Activated gamma-delta T cell treated with anti-CD3 and anti-CD28 coated beads, Interleukin-2, amount 50 U/mL, for 16 hours (primary cell): ENCODE data around the gene ATF4.

Source experiments
- DNase-seq: peaks from one replicate; pipeline ENCODE4 v3.0.0-alpha.2; 2020; ENCODE audit warnings: low read depth

ATF4 gene

DNA sequence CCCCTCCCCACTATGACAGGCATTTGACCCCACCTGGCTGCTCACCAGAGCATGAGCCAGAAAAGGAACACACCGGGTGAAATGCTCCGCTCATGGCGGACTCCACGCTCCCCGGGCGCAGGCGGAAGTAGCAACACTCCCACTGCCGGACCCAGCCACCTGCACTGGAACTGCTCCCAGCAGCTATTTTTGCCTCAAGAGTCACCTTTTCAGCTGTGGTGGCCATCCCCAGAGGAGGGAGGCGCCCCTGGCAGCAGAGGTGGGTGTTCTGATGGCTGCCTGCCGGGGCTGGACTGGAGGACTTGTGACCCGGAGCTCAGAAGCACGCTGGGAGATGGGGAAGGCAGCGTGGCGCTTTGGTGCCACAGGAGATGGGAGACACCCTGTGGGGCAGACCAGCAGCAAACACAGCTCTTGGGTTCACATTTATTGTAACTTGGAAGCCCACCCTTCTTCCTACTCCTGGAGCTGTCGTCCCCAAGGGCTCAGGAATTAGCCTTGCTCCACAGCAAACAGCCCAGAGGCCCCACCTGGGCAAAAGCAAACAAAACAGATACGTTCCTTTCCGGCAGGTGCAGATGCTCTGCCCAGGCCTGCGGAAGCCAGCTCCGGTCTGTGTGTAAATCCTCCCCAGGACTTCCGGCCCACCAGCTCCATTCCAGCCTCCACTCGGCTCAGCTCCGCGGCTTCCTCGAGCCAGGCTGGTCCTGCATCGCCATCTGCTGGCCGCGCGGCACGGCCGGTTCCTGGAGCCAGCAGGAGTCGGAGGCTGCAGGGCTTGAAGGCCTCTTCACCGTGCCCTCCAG is 8.5 kb downstream of the ATF4 start:
- peak; percentile 86 for DNase-seq

DNA sequence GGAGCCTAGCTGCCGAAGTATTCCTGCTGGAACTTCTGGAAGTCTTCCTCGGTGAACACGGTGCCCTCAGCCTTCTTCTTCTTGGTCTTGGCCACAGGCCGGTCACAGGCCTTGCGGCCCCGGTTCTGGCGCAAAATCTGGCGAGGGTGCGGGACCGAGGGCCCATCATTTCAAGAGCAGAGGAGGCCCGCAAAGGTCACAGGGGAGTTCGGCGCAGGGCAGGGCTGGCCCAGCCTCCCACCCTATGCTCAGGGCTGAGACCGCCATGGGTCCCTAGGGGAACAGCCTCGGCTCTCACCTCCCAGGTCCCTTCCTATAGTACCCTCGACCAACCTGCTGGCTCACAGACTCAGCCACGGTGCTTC is 9.1 kb downstream of the ATF4 start:
- DNase-seq: no peak

DNA sequence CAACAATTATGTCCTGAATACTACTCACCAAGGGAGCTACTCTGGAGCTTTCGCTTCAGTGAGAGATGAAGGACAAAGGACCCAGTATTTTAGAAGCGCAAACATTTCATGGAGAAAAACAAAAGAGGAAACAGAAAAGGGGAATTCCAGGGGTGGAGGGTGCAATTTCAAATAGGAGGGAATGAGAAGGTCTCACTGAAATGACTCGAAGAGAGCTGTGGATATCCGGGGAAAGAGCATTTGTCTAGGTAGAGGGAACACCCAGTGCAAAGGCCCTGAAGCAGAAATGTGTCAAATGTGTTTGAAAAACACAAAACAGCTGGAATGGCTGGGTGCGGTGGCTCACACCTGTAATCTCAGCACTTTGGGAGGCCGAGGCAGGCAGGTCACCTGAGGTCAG is 9.8 kb downstream of the ATF4 start:
- no peak for DNase-seq

DNA sequence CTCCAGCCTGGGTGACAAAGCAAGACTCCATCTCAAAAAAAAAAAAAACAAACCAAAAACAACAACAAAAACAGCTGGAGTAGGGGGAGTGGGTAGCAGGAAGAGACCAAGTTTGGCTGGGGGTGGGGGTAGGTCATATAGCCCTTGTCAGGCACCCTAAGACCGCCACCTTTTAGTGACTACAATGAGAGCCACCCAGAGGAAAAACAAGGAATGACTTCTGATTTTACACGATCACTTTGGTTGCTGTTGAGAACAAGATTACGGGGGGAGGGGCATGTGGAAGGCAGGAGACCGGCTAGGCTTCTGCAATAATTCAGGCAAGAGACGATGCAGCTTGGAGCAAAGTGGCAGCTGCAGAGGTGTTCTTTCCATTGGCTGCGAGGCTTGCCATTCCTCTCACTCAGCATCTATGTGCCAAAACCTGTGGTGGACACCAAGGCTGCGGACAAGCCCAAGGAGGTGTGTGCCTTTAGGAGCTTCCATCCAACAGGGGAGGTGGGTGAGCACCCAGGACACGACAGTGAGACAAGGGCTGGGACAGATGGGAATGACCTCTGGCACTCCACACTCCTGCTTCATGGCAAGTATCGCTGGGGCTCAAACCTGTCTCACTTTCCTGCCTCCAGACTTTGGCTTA is 10.4 kb downstream of the ATF4 start:
- no peak for DNase-seq

DNA sequence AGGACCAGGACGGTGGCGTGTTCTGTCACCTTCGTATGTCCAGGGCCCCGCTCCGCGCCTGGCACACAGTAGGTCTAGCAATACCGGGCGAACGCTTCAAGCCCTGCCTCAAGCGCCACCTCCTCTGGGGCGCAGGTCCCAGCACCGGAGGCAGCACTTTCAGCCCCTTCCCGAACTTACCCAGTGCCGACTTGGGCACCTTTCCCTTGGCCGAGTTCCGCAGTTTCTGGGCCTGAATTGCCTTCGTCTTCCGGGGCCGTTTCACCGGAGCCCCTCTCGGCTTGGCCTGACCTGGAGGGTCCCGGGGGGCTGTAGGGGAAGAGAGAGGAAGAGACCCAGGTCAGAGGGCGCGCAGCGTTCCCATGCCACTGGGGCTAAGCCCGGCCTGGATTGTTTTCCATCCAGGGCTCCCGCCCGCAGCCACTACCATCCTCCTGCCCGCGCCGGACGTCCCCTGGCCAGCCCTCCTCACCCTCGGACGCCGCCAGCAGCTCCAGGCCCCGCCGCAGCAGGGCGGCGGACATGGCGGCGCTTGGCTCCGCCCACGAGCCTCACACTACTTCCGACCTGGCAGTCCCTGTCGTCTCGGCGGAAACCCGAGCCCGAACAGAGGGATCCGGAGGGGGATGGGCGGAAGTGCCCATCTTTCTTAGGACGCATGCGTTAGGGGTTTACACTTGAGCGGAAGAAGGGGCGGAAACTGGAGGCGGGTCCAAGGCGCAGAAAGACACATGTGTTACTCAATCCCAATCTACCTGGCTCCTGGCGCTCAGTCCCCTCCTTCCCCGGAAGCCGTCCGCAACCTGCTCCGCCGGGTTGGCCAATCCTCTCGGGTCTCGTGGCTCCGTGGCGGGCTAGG is 12.1 kb downstream of the ATF4 start, which contains the start of gene RPS19BP1:
RPS19BP1 (minus strand) TSS at position 534 of the 859 bp plus-strand sequence; CDS start at position 524, 10 bp downstream.
- DNase-seq: peak; percentile 100

DNA sequence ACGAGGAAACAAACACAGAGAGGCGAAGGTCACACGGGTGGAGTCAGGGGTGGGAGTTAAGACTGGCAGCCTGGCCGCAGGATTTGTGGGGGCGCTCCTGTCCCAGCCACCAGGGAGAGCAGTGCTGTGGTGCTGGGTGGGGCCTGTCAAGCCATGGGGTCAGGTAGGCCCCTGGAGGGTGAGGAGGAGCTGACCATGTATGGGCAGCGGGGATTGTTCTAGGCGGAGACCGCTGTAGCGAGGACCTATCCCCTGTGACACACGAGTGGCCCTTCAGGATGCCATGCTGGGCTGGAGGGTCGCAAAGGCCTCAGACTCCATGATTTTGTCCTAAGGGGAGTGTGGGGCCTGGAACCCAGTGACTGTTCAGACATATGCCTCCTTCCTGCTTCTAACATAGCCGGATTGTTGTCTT is 13.7 kb downstream of the ATF4 start:
- DNase-seq: no peak

DNA sequence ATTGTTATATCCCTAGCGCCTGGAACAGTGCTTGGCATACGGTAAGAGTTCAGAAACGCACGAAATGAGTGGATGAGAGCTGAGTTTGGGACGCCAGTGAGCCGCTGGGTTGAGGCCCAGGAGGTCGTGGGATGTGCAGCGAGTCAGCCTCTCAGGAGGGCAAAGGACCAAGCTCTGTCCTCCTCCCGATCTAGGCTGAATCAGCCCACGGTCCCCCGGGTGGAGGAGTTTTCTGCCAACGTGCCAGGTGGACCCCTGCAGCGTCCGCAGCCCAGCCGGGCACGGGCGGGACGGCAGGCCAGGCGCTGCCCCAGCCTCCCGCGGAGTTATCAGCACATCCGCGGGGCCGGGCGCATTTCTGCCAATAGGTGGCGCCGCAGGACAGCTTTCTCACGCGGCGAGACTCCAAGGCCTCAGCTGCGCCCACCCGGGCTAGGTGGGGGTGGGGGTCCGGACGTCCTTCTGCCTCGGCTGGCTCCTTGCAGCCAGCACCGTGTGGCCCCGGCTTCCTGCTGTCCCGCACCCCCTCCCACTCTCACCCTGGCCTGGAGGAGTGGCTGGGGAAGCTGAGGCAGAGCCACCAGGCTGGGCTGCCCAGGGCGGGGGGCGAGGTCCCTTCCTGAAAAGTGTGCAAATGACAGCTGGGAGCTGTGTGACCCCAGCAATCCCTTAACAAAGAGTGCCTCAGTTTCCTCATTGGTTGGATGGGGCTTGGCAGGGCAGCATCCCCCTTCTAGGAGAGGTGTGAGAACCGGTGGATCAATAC is 14.4 kb downstream of the ATF4 start:
- DNase-seq: peak; percentile 78

DNA sequence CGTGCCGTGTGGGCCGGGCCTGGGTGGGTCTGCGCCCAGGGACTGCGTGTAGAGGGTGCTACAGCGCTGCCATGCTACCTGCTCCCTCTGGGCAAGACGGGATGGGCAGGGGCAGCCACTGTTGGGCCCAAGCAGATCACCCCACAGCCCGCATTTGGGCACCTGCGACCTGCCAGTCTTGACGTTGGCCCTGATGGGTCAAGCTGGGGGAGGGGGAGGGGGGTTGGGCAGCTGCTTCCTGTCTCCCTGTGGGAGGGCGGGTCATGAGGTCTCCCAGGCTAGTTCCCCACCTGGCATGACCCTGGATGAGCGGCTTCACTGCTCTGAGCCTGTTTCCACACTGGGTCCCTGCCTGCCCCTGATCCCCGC is 15.0 kb downstream of the ATF4 start:
- DNase-seq: no peak

DNA sequence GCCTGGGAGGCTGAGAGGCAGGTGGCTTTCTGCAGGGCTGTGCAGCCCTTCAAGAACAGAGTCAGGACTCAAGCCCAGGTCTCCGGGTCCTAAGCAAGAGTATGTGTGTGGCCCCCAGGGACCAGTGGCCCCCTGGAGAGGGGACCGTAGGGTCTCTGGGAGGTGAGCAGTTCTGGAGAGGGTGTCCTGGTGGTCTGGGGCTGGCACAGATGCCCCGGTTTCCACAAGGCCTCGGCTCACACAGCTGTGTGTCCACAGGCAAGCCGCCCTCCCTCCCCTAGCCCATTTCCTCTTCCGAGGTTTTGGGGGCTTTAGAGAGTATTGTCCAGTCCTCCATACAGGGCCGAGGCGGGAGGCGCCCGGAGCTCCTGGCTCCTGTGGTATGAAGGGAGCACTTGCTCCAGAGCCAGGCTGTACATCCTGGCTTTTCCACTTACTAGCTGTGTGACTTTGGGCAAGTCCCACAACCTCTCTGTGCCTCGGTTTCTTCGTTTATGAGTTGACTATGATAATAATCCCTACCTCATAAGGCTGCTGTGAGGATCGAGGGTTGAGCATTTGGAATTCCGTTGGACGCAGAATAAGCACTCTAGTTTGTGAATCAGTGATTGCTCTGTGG is 15.6 kb downstream of the ATF4 start:
- DNase-seq: no peak

DNA sequence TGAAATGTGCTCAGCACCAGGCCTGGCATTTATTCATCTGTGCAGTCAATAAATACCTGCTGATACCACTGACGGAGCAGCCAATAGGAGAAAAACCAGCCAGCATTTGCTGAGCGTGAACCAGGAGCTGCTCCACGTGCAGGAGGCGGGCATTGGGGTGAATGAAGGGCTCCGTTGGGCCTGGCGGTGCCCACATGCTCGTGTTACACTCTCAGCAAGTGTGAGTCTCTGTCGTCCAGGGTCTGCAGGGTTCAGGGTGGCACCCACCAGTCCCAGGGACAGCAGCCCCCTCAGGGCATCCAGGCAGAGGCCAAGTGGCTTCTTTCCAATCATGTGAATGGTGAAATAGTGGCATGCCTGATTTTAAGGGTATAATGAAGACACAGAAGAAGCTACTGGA is 16.3 kb downstream of the ATF4 start:
- DNase-seq: no peak

DNA sequence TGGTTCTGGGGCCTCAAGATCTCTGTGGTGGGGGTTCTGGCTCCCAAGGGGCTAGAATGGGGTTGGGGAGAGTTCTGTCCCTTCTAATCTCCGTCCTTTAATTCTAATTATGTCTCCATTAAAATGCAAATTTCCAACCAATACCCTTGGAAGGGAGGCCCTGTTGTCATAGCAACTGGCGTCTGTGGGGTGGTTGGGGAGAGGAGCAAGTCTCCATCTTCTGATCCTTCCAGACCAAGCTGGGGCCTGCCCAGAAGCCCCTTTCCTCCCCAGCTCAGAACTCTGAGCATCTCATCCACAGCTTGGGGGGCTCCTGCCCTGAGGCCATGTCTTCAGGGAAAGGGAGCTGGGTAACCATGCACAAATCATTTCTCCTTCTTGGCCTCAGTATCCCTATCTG is 17.6 kb downstream of the ATF4 start:
- no peak for DNase-seq

DNA sequence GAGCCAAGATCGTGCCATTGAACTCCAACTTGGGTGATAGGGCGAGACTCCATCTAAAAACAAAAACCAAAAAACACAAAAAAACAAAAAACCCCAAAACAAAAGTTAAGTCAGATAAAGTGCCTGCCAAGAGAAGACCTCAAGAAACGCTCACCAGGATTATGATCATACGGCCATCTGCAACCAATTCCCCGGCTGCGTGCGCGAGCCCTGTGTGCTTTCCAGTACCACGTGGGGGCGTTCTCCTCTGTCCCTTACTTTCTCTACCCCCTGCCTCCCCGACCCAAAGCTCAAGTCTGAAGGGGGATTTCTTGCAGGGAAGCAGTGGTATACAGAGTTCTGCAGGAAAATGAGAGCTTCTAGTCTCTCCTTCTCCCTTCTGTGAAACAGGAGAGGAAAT is 22.7 kb downstream of the ATF4 start:
- DNase-seq: no peak

DNA sequence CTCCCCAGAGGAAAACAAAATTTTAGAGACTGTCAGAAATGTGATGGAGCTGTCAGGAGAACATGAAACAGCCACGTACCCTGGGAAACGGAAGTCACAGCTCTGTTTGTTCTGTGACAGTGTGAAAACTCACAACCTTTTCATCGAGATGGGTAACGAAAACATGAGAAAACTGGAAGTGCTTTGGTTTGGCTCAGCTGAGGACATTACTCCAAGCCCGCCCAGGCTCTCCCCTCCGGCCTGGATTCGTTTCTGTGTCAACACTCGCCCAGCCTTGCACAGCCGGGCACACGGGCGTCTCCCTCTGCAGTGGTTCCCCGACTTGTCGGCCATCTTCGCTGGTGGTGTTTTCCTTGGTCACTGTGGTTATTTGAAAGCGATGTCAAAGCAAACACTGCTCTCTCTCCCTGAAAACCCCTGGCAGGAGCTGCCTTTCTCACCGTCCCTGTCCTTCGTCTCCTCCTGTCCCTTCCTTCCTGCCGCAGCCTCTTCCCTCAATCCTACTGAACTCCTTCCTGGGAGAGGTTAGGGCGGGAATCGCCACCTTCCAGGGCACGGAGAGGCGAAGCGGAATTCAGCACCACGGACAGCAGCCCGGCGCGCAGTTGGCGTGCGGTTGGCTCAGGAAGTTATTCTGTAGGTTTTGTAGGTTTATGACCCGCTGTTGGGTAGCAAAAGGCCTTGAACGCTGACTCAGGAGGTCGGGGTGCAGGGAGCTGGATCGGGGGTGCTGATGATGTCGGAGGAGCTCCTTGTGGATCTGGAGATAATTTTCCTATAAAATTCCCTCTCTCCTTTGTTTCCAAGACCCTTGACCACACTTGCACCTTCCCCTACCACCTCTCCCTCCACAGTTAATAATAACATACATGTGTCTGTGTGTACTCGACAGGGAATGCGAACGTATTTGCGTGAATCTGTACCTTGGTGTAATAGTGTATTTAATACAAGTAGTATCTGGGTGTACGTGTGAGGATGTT is 25.3 kb downstream of the ATF4 start:
- peak; percentile 58 for DNase-seq

DNA sequence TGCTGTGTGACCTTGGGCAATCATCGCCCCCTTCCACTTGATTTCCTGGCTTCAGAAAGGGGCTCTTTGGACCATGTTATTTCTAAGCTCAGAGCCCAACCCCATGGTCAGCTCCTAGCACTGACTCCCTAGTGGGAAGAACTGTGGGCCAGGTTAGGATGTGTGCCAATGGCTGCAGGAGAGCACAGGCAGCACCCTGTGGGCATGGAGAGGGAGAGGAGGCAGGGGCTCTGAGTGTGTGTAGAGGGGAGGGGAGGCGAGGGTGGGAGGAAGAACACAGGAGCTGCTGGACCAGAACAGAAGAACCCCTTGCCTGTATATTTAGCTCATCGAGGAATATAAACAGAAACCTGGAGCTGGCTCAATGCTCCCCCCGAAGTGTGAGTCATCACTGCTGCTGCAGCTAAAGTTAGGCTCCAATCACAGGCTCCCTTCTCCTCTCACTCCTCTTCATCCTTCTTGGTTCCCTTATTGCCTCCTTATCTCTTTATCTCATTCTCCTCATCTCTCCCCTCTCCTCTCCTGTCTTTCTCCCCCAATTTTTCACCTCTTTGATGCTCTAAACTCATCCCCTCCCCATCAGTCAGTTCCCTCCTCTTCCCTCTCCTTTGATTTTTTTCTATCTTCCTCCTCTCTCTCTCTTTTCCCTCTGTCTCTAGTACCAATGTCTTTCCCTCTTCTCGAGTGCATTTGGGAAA is 26.7 kb downstream of the ATF4 start:
- DNase-seq: no peak

DNA sequence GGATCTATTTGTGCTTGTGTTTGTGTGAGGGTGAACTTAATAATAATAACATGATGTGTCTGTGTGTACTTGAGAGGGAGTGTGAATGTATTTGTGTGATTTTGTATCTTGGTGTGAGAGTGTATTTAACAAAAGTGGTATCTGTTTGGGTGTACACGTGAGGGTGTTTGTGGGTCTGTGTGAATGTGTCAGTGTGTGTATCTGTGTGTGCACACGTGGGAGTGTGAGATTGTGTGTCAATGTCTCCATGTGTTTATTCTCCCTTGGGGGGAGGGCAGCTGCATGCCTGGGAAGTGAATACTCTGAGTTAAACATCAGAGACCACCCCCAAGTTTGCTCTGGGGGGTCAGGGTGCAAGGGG is 27.2 kb downstream of the ATF4 start:
- DNase-seq: no peak

DNA sequence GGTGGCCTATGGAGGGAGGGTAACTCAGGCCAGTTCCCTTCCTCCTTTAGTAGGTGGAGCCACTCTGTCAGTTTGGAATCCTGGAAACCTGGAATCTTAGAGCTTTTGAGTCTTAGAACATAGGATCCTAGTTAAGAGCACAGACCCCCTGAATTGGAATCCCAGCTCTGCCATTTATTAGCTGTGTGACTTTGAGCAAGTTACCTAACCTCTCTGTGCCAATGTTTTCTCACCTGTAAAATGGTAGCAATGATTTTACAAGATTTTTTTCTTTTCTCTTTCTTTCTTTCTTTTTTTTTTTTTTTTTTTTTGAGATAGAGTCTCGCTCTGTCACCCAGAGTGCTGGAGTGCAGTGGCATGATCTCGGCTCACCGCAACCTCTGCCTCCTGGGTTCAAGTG is 33.1 kb downstream of the ATF4 start:
- DNase-seq: no peak

DNA sequence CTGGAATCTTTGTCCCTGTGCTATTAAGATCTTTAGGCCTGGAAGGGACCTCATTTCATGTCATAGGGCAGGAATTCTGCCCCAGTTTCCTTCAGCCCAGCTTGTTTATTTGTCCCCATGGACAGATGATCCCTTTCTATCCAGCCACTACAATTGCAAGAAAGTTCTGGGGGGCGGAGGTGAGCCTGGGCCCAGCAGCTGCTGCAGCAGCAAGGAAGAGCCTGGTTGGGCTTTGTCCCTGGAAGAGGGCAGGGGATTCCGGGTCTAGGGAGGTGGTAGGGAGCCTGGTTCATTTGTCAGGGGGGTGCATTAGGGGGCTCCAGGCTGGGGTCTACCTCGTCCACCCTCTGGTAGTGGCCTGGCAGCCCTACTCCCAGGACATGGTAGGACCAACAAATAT is 33.8 kb downstream of the ATF4 start:
- DNase-seq: no peak

DNA sequence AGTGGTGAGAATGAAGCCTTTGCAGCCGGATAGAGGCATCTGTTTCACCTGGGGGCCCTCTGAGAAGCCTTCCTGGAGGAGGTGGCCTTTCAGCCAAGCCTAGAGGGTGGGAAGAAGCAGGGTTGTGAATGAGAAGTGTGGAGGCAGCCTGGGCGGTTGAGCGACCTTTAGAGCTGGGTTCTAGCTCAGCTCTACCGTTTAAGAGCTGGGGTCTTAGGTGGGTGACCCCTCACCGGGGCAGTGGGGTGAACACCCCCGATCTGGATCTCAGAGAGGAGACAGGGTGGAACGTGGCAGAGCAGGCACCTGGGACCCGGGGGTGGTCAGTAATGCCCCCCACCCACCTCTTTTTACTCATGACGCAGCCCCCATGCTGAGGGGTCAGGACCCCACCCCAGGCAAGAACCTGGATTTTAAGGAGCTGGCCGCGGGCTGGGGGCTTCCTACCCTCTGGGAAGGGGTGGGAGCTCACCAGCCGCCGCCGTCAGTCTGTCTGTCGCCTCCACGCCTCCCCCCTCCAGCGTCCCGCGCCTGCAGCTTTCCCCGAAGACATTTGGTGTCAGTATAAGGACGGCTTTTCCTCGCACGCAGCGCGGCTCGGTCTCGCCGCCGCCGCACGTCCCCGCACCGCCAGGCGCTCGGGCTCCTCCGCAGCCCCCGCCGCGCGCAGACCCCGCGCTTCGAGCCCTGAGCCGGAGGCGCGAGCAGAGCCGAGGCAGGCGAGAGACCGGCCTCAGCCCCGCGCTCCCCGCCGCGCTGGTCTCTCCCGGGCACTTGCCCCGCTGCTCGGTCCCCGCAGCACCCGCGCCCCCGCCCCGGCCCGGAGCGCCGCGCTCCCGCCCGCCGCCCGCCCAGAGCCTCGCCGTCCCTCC is 36.8 kb downstream of the ATF4 start:
- DNase-seq: no peak

DNA sequence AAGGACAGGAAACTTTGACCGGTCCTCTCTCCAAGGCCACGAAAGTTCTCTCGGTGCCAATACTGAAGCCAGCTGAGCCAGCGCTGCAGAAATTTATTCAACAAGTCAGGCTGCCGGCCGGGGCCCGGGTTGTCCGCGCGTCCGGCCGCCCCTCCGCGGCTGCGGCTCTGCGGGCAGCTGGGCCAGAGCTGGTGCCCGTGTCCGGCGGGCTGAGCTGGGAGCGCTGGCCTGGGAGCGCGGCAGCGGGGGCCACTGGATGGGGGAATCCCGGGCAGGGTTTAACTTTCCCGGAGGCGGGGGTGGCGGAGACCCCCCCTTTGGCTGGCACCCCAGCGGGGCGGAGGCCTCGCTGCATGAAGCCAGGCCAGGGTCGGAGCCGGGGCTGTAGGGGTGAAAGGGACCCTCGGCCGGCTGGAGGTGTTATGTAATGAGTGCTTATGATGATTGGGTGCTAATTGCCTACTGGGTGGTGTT is 37.9 kb downstream of the ATF4 start:
- no peak for DNase-seq
